ENCODE data around the gene CDH4.
A peak's percentile ranks its signal among the peaks of the same experiment; 100 is the strongest.
"Not testable (repeated sequence)": the region's sequence is repeated elsewhere in the genome, so short reads cannot be mapped to it uniquely, and the experiment has no call there.

Gene CDH4

DNA sequence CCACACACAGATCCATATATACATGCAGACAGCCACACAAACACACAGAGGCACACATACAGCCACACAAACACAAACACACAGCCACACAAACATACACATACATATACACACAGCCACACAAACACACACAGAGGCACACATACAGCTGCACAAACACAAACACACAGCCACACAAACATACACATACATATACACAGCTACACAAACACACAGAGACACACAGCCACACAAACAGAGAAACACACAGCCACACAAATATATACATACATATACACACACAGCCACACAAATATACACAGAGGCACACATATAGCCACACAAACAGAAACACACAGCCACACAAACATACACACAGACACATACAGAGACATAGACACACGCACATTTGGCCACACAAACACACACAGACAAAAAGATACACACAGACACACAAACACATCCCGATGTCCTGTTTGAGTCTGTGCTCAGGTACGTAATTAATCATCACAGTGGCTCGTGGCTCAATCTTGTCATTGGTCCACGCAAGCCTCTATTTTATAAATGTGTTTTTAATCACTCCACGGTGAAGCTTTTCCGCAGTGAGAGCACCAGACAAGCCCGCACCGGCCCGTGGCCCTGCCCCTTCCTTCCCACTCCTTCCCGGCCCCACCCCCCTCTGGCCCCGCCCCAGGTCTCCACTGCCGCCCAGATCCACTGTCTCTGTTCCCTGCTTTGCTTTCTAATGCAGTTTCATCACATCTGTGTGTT lies 135.3 kb downstream of the CDH4 start:
- peak; percentile 45 for DNase-seq (ENCODE audit: low spot score)

DNA sequence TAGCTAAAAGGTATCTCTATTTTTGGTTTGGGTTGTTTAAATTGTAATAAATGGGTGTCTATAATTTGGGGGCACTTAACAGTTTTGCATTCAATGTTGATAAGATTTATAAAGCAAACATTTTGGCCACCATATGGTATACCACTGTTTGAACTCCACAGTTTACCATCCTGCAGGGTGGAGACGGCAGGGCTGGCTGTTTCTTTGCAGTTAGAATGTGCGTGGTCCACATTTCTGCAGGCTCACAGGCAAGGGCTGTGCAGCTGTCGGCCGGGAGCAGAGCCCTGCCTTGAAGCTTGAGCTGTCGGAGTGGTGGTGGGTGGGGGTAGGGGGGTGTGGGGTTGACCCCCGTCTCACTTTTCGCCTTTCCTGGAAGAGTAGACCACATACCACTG lies 135.9 kb downstream of the CDH4 start:
- DNase-seq (ENCODE audit: low spot score) = no peak

DNA sequence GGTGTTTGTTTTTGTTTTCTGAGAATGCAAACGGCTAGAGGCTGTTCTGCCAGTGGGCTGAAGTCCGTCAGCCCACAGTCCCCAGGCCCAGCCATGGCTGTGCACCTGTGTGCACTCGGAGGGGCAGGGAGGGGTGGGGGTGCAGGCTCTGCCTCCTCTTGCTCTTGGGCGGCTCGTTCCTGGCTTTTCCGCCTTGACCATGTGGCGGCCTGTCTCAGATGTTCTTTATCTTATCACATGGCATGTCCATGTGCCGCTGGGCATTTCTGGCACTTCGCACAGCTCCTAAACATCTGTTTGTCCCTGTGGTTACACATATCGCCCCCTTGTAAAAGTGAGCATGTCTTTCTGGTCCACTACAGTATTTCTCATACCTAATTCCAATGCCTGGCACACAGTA lies 137.0 kb downstream of the CDH4 start:
- DNase-seq (ENCODE audit: low spot score) = no peak

DNA sequence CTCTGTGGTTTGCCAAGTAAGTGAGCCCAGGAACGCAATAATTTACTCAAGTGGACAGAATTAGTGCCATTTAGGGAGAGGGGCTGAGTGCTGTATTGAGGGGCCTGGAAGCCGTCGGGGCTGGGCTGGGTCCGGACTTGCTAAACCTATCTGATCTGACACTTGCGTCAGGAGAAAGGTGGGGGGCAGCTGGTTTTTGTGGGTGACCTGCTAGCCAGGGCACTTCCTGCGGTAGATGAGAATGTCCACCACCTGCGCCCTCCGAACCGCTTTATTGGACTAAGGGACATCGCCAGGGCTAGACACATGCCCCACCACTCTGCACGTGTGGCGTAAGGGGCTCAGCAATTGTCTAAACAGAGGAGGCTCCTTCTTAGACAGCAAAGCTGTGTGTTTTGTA lies 139.1 kb downstream of the CDH4 start:
- DNase-seq (ENCODE audit: low spot score) = no peak

DNA sequence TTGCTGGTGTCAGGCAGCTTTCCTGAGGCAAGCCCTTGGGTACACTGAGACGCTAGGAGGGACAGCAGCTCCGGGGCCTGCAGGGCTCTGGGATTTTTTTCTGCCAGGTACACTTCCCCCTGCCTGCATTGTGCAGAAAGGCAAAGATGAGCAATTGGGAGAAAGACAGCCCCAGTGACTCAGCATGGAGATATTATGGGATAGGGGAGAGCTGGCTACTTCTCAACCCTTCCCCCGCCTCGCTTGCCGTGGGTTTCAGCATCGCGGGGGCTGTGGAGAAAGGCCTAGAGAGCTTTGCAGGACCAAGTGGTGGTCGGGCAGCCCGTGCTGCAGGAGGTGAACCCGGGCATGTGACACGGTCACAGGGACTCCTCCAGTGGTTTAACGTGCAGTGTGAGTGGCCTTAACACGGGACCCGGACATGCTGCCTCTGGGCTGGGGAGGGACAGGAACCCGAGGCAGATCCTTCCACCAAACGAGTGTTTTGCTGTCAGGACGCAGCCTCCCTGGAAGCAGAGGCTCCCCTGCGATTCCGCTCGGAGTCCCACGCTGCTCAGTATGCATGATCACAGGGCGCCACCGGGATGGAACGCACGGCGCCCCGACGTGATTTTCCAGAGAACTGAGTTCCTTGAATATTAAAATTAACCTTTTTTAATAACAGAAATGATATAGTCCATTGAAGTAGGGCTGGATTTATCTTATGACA lies 139.9 kb downstream of the CDH4 start:
- no peak for DNase-seq (ENCODE audit: low spot score)

DNA sequence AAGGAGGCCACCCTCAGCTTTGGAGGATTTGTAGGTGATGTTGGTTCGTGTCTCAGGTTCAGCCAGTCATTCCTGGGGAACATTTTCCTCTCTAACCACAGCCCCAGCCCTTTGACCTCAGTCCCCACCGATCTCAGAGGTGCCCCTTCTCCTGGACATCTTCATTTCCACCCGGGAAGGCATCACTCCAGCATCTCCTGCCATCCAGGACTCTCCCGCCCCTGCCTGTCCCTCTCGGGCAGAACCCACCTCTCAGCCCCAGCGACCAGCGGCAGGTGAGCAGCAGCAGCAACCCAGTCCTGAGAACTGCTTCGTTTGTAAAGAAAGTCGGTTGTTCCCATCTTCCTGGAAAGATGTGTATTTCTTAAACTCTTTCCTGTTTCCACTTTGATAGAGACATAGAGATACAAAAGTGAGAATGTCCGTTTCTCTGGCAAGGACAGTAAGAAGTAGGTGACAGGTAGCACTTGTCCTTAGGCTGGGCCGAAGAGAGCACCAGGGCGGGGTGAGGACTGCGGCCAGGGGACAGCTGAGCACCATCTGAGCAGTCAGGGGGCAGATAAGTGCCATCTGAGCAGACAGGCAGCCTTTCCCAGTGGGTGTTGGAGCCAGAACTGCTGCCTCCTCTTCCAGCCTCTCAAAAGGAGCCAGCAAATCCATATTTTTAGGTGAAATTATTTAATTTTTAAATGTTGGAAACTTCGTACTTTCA lies 142.2 kb downstream of the CDH4 start:
- no peak for DNase-seq (ENCODE audit: low spot score)

DNA sequence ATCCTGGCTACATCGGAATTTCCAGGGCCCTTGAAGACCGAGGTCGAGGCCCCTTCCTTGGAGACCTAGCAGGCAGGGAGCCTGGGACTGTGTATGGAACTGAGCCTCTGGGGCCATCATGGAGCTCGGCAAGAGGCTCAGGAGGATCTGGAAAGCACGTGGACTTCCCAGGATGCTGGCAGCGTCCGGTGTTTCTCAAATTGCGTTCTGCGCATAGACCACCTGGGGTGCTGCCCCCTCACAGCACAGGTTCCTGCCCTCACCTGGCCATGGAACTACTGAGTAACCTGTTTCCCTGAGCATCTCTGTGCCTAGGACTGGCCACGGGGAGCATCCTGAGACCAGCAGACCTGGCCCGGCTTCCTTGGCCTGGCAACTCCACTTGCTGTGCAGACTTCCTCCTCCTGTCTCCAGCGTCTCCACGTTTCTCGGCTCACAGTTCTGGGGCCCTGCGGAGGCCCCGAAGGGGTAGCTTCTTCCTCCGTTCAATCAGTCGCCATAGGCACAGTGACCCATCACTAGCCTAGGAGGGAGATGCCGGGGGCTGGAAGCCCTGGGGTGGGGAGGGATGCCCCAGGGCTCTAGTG lies 144.3 kb downstream of the CDH4 start:
- no peak for DNase-seq (ENCODE audit: low spot score)

DNA sequence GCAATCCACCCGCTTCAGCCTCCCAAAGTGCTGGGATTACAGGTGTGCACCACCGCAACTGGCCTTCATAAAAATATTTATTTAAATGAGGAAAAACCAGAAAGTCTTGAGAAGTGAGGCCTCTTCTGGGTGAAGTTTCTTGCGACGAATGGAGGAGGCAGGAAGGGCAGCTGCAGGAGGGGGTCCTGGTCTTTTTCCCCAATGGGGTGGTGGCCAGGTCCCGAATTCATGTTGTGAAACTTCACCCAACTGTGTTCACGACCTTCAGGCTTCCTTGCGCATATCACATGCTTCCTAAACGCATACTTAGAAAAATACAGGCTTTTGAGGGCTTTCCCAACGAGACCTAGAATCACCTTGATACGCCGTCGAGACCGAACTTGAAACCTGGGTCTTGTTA lies 145.1 kb downstream of the CDH4 start:
- no peak for DNase-seq (ENCODE audit: low spot score)

DNA sequence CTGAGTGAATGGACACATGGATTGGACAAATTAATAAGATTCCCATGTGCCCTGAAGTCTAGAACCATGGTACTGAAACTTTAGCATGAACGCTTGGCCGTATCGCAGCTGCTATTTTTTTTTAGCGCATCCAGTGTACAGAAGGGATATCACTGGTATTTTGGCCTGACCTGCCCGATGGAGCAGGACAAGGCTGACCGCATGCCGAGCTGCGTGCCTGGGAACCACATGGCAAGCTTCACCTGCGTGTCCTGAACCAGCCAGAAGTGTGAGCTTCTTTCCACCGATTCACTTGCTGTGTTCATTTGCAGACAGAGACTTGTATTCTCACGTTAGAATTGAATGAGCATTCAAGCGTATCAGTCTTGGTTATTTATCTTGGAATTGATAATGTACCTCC lies 145.7 kb downstream of the CDH4 start:
- DNase-seq (ENCODE audit: low spot score) = no peak

DNA sequence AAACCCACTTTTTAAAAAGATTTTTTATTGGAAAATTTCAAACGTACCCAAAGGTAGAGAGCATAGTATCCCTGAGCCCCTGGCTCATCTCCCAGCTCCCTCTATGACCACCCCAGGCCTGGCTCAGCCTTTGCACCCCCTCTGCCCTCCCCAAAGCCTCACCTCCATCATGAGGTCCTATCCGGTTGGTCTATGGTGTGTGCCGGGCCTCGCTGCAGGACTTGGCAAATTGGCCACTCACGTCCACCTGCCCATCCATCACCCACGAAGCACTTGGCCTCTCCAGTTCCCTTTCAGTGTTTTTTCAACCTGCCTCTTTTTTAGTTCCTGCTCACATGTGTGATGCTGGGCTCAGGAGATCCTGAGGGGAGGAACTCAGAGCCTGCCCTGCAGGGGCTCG lies 147.4 kb downstream of the CDH4 start:
- DNase-seq (ENCODE audit: low spot score) = no peak

DNA sequence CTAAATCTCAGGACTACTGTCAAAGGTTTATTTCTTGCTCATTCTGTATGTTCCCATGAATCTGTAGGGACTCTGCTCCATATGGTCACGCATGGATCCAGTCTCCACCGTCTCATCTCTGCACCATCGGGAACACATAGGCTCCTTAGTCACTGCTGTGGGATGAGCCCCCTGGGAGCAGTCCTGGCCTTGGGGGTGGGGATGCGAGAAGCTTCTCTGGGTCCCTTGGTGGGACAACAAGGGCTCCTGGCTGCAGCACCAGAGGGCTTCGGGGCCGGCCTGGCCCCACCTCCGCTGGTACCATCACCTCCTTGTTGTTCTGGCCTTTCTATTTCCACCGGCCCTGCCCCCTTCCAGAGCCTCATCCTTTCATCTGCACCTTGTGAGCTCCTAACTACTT lies 148.4 kb downstream of the CDH4 start:
- no peak for DNase-seq (ENCODE audit: low spot score)

DNA sequence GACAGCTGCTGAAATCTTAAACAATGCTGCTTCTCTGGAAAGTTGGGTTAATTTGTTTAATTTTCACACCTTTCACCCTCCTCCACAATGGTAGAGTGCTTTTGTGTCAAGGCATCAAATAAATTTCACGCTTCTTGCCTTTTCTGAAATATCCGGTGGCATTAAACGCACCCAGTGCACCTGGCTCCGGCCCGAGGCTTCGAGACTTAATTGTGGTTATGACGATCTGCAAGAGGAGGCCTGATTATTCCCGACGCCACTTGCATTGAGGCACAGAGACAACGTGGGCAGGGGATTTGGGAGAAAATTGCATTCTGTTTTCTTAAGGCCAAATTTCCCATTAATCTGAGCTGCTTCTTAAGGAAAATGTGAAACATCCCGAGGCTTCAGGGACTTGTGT lies 152.2 kb downstream of the CDH4 start:
- DNase-seq (ENCODE audit: low spot score) = no peak

DNA sequence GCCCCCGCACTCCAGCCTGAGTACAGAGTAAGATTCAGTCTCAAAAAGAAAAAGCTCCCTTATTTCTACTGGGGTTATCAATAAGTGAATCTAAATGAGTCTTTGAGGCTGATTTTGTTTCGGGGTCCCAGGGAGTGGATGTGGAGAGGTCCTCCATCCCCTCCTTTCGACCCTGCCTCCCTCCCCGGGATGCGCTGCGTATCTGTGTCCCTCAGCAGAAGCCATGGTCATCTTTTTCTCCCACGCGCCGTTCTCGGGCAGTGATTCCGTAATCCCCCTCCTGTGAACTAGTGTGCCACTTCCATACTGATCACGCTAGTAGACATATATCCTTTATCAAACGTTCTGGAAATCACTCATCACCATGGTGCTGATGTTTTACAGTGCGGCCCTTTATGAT lies 152.9 kb downstream of the CDH4 start:
- no peak for DNase-seq (ENCODE audit: low spot score)

DNA sequence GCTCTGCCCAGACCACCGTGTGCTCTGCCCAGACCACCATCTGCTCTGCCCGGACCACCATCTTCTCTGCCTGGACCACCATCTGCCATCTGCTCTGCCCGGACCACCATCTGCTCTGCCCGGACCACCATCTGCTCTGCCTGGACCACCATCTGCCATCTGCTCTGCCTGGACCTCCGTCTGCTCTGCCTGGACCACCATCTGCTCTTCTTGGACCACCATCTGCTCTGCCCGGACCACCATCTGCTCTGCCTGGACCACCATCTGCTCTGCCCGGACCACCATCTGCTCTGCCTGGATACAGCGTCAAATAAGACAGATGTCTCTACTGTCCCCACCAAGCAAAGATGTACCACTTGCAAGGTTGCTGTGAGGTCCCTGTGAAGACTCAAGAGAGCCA lies 154.7 kb downstream of the CDH4 start:
- DNase-seq (ENCODE audit: low spot score) = not testable (repeated sequence)

DNA sequence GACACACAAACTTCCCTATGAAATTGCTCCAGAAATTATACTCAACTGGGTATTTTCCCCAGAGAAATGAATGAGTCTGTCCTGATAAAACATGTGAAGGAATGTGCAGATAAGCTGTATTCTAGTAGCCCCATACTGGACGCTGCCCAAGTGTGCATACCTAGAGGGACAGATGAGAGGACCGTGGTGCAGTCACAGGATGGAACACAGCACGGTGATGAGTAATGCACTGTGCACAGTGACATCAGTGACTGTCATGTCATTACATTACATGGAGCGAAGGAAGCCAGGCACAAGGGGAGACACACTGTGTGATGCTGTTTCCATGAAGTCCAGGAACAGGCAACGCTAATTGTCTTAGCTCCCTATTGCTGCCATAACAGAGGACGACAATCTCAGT lies 155.5 kb downstream of the CDH4 start:
- no peak for DNase-seq (ENCODE audit: low spot score)

DNA sequence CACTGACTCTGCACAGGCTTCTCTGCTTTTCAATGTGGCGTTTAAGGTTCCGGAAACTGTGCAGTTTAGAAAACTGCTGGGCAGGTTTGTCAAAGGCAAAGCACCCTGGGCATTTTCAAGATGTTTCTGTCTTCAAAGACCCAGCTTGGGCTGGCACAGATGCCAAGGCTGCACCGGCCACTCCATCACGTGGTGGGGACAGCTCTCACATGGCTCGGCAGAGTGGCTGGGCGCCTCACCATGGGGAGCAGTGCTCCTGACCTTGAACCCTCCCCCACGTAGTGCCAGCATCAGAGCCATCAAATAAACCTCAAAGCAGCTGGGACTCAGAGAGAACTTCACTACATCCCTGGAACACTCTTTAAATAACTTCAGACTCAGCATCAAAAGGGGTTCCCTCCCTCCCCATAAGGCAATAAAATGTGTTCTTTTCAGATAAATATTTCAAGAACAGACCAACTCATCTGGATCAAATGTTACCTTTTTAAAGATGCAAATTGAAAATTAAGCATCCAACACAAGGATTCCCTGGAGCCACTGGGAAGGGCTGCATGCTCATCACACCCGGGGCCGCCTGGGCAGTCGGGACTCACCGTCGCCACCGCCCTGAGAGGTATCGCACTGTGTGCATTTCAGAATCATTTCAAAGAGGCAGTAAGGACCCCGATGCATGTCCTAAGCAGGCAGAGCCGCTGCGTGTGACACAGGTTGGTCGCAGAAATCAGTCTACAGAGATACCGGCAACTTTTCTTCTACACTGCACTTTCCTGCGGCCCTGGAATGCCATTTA lies 157.1 kb downstream of the CDH4 start:
- DNase-seq (ENCODE audit: low spot score) = no peak

DNA sequence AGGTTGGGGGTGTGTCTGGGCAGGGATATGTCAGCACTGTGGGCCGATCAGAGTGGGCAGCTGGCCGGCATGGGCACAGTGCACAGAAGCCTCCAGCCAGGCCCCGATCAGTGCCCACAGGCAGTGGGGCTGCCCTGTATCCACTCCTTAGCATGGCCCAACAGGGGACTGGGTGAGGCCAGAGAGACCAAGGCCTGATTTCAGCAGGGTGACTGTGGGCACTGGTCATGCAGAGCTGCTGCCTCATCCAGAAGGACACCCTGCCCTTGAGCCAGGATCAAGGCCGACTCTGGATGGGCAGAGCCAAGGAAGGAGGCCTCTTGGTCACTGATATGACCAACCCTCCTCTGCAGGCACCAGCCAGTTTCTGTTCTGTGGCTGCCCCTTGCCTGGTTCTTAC lies 159.7 kb downstream of the CDH4 start:
- DNase-seq (ENCODE audit: low spot score) = no peak

DNA sequence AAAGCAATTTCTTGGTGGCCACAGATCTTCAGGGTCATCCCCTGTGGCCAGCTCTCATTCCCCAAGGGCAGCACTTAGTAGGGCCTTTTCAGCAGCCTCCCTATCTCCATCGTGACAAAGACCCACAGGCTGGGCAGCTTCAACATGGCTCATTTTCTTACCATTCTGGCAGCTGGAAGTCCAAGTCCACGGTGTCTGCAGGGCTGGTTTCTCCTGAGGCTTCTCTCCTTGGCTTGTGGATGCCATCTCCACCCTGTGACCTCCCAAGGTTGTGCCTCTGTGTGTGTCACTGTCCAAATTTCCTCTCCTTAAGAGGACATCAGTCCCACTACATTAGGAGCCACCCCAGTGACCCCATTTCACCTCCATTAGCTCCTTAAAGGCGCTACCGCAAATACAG lies 161.7 kb downstream of the CDH4 start:
- no peak for DNase-seq (ENCODE audit: low spot score)

DNA sequence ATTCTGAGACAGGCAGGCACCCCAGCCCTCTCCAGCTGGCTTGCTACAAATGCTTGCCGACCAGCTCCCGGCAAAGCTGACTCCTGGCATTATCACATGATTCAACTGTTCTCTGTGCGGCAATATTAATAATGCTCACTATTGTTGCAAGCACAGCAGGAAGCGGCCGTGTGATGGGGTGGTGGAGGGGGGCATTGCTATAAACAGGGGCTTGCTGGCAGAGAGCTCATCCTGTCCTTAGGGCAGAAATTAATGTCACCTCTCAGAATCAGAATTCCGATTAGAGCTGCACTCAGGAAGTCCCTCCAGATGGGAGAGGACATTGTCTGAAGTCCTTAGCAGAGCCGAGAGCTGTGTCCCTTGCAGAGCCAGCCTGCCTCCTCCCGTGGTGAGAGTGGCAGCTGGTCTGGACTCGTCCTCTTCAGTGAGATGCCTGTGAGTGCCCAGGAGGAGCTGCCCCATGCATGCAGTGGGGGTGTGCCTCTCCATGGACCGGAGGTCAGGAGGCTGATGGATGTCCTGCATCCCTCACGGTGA lies 162.5 kb downstream of the CDH4 start:
- no peak for DNase-seq (ENCODE audit: low spot score)

DNA sequence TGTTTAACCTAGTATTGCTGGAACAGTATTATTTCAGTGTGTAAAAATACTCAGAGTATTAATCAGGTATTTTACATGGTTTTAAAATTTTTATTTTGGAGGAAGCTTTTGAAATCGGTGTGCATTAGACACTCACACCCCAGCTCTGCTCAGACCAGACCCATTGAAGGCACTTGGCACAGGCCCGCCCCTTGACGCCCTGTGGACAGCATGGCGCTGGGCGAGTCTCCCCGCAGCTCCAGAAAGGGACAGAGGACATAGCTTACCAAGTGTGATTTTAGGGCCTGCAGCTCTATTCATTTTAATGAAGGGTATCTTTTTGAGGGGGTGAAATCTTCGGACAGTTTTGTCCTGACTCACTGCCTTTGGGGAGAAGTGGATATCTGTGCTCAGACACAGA lies 164.5 kb downstream of the CDH4 start:
- no peak for DNase-seq (ENCODE audit: low spot score)

DNA sequence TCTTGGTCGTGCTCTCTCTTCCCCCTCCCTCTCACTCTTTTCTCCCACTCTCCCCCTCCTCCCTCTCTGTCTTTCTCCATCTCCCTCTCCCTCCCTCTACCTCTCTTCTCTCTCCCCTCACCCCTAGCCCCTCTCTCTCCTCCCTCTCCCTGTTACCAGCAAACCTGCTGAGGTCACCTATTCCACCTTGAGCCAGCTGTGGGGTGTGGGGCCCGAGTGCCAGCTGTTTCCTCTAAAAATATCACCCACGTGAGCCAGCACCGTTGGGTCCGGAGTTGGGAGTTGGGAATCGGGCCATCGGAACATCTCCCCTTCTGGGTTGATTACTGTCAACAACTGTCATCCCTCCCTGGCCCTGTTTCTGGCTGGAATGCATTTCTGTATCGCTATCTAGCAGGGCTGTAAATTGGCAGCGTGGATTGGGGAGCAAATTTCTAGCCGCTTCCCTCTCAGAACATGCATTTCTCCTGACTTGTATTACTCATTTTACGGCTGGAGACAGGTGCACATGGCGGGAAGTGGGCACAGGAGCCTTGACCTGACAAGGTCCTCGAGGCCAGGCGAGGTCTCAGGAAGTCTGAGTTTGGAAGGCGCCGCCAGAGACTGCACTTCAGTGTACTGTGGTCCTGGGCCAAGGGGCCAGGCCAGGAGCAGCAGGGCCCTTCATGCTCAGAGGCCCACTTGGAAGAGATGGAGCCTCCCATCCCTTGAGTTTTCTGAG lies 165.3 kb downstream of the CDH4 start:
- no peak for DNase-seq (ENCODE audit: low spot score)
